Cardiac muscle cell (in vitro differentiated cells and primary cell): ENCODE results near the gene NUDT5. TPM values are rescaled to one million over a fixed set of nuclear protein-coding genes. Genes with fewer than 3 reads are reported as not detected.

Experiments
- DNase-seq, 2 donors: peaks; one replicate each; pipeline versions ENCODE4 v3.0.0 to v3.0.0-alpha.2; 2010 to 2017; ENCODE audit warnings: low read depth in 1 of 2, low spot score in 1 of 2
- H3K27ac ChIP-seq: fragments of 200-600 bp; sonication (generic); 2 replicates; pipeline ENCODE4 v1.5.1; 2016
- H3K27me3 ChIP-seq: fragments of 200-600 bp; sonication (generic); 2 replicates; pipeline ENCODE4 v1.6.0; 2016; ENCODE audit warnings: control low read depth
- H3K36me3 ChIP-seq: fragments of 200-600 bp; sonication (generic); 2 replicates; pipeline ENCODE4 v1.5.1; 2016; ENCODE audit warnings: control low read depth
- H3K4me1 ChIP-seq: fragments of 200-600 bp; sonication (generic); 2 replicates; pipeline ENCODE4 v1.8.1; 2017; ENCODE audit warnings: low read depth, mild to moderate bottlenecking, mixed run types
- H3K4me3 ChIP-seq: fragments of 200-600 bp; sonication (generic); 2 replicates; pipeline ENCODE4 v1.5.1; 2016; ENCODE audit warnings: mild to moderate bottlenecking
- H3K9me3 ChIP-seq: fragments of 200-600 bp; sonication (generic); 2 replicates; pipeline ENCODE4 v1.5.1; 2017; ENCODE audit warnings: low read depth, mild to moderate bottlenecking, control low read depth
- CTCF ChIP-seq: IDR thresholded peaks from 2 replicates; pipeline ENCODE4 v1.5.1; 2012; ENCODE audit warnings: low read depth, mild to moderate bottlenecking, low read length
- polyA plus RNA-seq: library from polyadenylated mRNA; unstranded; fragments of >200 nt; fragmentation: Nextera tagmentation; extraction: Ambion mirVana; gene quantifications from 2 replicates; pipeline ENCODE4 v1.2.1, GENCODE V29; 2016
- total RNA-seq: library from RNA; depleted of rRNA; stranded (reverse); fragments of >200 nt; gene quantifications from 2 replicates; pipeline ENCODE4 v1.2.3, GENCODE V29; 2016

Gene NUDT5
- total and polyA plus RNA-seq, 2 experiments from 2014 or later = 49.3 to 122 TPM

- H3K27me3 ChIP-seq = no peaks in the 10 kb centered on the region
- no peak for TF ChIP-seq CTCF
- H3K27ac ChIP-seq = peak within 1 kb of the TSS; percentile 95
- peaks cover 3% of the 10 kb centered on the region for H3K36me3 ChIP-seq
- H3K9me3 ChIP-seq = no peaks in the 10 kb centered on the region
- peak; percentile 94 to 98 for DNase-seq
- H3K4me1 ChIP-seq = no peaks in the 10 kb centered on the region
- peak within 1 kb of the TSS; percentile 81 for H3K4me3 ChIP-seq
These were observed 66.2 kb downstream of the NUDT5 start, which contains the start of gene SEC61A2 for GRCh38 chr10:12129222-12130111. Gene SEC61A2 (plus strand): TSS chr10:12129677. CDS start chr10:12129788, 111 bp downstream.

GRCh38 chr10:12121673-12122072 is 74.0 kb downstream of the NUDT5 start:
- Histone ChIP-seq H3K4me1 (no peaks in the 10 kb centered on the region), H3K9me3 (no peaks in the 10 kb centered on the region), H3K36me3 (peaks cover 6% of the 10 kb centered on the region), H3K27me3 (no peaks in the 10 kb centered on the region), H3K27ac (no peak overlapping the region), H3K4me3 (no peak overlapping the region)
- DNase-seq = no peak
- TF ChIP-seq CTCF = no peak

Other genes with a start within 250 kb of the NUDT5 start
- gene UPF2, start 153.1 kb downstream of the NUDT5 start, total RNA-seq = 7.4 and 12.8 TPM in 2 replicates
- 13.2 and 15.3 TPM in 2 replicates for gene UPF2, start 153.1 kb downstream of the NUDT5 start, polyA plus RNA-seq
- gene DHTKD1, start 126.9 kb downstream of the NUDT5 start, total RNA-seq = 34.5 and 51.6 TPM in 2 replicates
- 36.5 and 51.2 TPM in 2 replicates for gene DHTKD1, start 126.9 kb downstream of the NUDT5 start, polyA plus RNA-seq
- 25.3 and 28.1 TPM in 2 replicates for gene SEC61A2, start 66.2 kb downstream of the NUDT5 start, total RNA-seq
- gene SEC61A2, start 66.2 kb downstream of the NUDT5 start, polyA plus RNA-seq = 48.4 and 57.3 TPM in 2 replicates
- gene CDC123, start 297 bp upstream of the NUDT5 start, total RNA-seq = 53.0 and 77.6 TPM in 2 replicates
- 123 and 147 TPM in 2 replicates for gene CDC123, start 297 bp upstream of the NUDT5 start, polyA plus RNA-seq
- gene CAMK1D, start 153.7 kb upstream of the NUDT5 start, total RNA-seq = 1.9 and 2.0 TPM in 2 replicates
- gene CAMK1D, start 153.7 kb upstream of the NUDT5 start, polyA plus RNA-seq = 3.8 and 4.3 TPM in 2 replicates